ENCODE measurements around the gene SH2D6. TPM values are rescaled to one million over a fixed set of nuclear protein-coding genes. Genes with fewer than 3 reads are reported as not detected.
"Not testable (repeated sequence)": the region's sequence is repeated elsewhere in the genome, so short reads cannot be mapped to it uniquely, and the experiment has no call there.

The SH2D6 gene
- total RNA-seq, 1 donor from 2014 or later = not detected

DNA sequence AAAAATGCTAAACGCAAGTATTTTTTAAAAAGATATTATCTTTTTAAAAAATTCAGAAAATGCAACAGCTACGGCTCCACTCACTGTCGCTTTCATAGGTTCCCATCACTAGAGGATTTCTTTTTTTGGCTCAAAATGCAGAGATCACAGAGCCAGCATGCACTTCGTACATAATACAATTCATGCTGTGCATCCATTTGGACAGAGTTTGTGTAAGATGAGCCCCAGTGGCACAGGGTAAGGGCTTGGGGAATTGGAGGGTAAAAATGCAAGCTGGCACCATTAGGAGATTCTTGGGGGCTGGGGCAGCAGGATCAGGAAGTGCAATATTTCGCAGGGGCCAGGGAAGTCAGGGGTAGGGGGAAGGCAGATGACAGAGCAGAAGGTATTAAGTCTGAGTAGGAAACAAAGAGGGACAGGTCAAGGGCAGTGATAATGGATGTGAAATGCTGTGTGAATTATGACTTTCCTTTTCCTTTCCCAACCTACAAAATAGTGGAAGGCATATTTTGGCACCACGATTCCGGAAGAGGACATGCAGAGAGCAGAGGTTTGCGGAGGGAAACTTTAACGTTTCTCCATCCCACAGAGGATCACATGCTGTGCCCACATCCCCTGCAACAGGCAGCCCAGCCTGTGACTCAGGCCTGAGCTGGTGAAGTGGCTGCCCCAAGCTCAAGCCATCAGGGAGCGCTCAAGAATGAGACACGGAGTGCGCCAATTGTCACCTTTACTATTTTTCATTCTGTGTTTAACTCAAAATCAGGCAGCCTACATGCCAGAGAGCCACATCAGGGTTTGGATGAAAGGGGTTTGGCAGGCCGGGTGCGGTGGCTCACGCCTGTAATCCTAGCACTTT is 13.1 kb upstream of the SH2D6 start:
- DNase-seq (ENCODE audit: low read depth) = no peak
- Histone ChIP-seq H3K4me3 (ENCODE audit: low read depth, low read length) (no peak overlapping the region), H3K27me3 (ENCODE audit: control insufficient read depth, insufficient read depth, low read length) (no peaks in the 10 kb centered on the region), H3K36me3 (ENCODE audit: control insufficient read depth, insufficient read depth, low read length) (no peaks in the 10 kb centered on the region)
- TF ChIP-seq, protein P1, sequence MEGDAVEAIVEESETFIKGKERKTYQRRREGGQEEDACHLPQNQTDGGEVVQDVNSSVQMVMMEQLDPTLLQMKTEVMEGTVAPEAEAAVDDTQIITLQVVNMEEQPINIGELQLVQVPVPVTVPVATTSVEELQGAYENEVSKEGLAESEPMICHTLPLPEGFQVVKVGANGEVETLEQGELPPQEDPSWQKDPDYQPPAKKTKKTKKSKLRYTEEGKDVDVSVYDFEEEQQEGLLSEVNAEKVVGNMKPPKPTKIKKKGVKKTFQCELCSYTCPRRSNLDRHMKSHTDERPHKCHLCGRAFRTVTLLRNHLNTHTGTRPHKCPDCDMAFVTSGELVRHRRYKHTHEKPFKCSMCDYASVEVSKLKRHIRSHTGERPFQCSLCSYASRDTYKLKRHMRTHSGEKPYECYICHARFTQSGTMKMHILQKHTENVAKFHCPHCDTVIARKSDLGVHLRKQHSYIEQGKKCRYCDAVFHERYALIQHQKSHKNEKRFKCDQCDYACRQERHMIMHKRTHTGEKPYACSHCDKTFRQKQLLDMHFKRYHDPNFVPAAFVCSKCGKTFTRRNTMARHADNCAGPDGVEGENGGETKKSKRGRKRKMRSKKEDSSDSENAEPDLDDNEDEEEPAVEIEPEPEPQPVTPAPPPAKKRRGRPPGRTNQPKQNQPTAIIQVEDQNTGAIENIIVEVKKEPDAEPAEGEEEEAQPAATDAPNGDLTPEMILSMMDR (IDR thresholded peaks at IDR 0.05; ENCODE audit: insufficient read depth, low read length, poor library complexity, severe bottlenecking) = no peak

DNA sequence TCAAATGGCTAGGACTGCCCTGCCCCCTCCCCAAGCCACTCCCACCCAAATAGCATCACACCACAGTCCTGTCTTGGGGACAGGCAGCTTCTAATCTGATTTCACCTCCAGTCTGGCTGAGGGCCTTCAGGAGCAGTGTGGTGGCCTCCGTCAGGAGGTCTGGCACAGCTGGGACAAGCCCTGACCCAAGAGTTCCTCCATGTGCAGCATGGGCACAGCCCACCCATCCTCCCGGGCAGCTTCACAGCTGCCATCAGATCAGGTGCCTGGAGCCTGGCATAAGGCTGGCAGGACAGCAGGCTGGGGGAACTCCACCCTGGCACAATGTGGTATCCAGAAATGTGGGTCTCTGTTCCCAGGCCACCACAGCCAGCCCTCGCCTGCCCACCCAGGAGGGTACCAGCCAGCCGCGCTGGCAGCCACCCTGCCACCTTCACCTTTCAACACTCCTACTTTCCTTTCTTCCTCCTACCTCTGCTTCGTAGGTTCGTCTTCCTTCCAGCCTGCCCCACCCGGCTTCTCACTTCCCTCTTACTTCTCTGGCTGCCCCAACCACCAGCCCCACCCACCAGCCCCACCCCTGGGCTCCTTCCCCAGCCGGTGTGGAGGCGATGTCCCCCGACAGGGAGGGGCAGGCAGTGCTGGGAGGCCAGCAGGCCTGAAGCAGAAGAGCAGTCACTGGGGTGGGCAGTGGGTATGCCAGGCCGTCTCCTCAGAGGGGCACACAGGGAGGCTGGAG is 8.5 kb upstream of the SH2D6 start, which contains the start of gene CAPG:
Gene CAPG, minus strand, starts transcription at position 522 of the 739 bp plus-strand sequence. CDS start 8,221 bp downstream, outside the sequence.
- Histone ChIP-seq H3K36me3 (ENCODE audit: control insufficient read depth, insufficient read depth, low read length) (no peaks in the 10 kb centered on the region), H3K27me3 (ENCODE audit: control insufficient read depth, insufficient read depth, low read length) (no peaks in the 10 kb centered on the region), H3K4me3 (ENCODE audit: low read depth, low read length) (no peak within 1 kb of the TSS)
- no peak for DNase-seq (ENCODE audit: low read depth)
- TF ChIP-seq, protein P1 (IDR thresholded peaks at IDR 0.05; ENCODE audit: insufficient read depth, low read length, poor library complexity, severe bottlenecking) = no peak

DNA sequence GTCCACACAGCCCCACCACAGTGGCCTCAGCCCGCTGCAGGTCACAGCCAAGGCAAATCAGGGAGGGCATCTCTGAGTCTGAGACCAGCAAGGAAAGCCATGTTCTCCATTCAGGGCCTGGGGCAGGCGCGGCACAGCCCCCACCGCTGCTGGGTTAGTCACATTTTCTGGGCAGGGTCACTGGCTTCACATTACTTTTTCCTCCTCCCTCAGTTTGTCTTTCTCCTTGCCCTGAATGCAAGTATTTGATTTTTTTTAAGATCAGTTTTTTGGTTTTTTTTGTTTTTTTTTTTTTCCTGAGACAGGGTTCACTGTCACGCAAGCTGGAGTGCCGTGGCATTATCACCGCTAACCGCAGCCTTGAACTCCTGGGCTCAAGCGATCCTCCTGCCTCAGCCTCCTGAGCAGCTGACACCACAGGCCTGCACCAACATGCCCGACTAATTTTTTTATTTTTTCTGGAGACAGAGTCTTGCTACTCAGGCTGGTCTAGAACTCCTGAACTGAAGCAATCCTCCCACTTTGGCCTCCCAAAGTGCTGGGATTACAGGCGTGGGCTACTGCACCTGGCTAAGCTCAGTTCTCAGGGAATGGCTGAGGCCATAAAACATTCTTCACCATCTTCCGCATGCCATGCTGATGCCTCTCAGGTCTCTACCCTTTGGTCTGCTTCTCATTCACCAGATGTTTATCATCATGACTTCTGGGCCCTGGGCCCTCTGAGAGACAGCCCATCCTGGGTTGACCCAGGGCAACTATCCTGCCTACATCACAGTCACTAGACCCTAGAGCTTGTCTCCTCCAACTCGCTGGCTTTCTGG is 7.7 kb upstream of the SH2D6 start:
- H3K36me3 ChIP-seq (ENCODE audit: control insufficient read depth, insufficient read depth, low read length) = no peaks in the 10 kb centered on the region
- H3K27me3 ChIP-seq (ENCODE audit: control insufficient read depth, insufficient read depth, low read length) = no peaks in the 10 kb centered on the region
- TF ChIP-seq, protein P1 (IDR thresholded peaks at IDR 0.05; ENCODE audit: insufficient read depth, low read length, poor library complexity, severe bottlenecking) = no peak
- no peak overlapping the region for H3K4me3 ChIP-seq (ENCODE audit: low read depth, low read length)
- DNase-seq (ENCODE audit: low read depth) = no peak

DNA sequence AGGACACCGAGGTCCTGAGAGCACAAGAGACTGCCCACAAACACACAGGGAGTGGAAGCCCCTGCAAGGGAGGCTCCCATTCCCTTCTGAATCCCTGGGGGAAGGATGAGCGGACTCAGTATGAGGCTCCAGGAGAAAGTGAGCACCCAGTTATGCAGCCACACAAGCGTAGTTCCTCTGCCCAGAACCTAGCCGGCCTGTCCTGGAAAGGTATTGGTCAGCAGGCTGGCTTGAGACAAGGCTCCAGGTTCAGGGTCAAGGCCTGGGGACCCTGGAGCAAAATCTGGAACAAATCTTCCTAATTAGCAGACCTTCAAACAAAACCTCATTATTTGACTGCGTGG is 7.1 kb upstream of the SH2D6 start:
- no peaks in the 10 kb centered on the region for H3K27me3 ChIP-seq (ENCODE audit: control insufficient read depth, insufficient read depth, low read length)
- TF ChIP-seq, protein P1 (IDR thresholded peaks at IDR 0.05; ENCODE audit: insufficient read depth, low read length, poor library complexity, severe bottlenecking) = no peak
- no peak overlapping the region for H3K4me3 ChIP-seq (ENCODE audit: low read depth, low read length)
- DNase-seq (ENCODE audit: low read depth) = no peak
- H3K36me3 ChIP-seq (ENCODE audit: control insufficient read depth, insufficient read depth, low read length) = no peaks in the 10 kb centered on the region

DNA sequence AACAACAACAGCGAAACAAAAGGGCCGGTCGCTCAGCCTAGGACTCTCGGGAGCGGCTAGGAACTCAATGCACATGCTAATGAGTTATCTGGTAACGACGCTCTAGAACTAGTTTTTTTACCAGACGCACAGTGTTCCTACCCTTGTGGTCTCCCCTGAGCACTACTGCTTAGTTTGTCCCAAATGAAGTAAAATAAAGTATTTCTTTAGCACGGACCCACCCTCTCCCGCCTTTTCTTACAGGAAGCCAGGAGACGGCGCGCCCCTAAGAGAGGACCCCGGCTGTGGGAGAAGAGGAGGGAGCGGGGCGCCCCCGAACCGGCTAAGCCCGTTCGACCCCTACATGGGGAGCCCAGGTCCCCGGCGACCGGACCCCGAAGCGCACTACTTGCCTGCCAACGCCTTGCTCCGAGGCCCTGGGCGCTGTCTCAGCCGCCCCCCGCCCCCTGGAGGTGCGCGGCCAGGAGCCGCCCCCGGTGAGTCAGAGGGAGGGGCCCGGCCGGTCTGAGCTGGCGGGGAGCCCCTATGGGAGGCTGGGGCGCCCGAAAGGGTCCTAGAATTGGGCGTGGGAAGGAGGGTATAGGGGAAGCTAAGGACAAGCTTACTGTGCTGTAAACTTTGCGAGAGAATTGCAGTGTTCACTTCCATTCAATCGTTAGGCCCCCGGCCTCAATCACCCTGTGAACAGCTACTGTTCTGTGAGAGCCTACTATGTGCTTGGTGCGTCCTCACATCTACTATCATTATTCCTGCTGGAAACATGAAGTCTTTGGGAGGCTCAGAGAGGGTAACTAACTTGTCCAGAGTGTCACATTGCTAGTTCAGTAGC is 4.7 kb upstream of the SH2D6 start:
- TF ChIP-seq, protein P1 (IDR thresholded peaks at IDR 0.05; ENCODE audit: insufficient read depth, low read length, poor library complexity, severe bottlenecking) = no peak
- peak overlapping the region; percentile 59 for H3K4me3 ChIP-seq (ENCODE audit: low read depth, low read length)

DNA sequence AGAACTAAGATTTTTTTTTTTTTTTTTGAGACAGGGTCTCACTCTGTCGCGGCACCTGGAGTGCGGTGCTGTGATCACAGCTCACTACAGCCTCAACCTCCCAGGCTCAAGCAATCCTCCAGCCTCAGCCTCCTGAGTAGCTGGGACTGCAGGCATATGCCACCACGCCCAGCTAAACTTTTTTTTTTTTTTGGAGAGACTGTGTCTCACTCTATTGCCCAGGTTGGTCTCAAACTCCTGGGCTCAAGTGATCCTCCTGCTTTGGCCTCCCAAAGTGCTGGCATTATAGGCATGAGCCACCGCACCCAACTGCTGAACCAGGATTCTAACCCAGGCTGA is 4.1 kb upstream of the SH2D6 start:
- not testable (repeated sequence) for H3K27me3 ChIP-seq (ENCODE audit: control insufficient read depth, insufficient read depth, low read length); H3K36me3 ChIP-seq (ENCODE audit: control insufficient read depth, insufficient read depth, low read length); H3K4me3 ChIP-seq (ENCODE audit: low read depth, low read length); DNase-seq (ENCODE audit: low read depth)

More for the DNA sequence above, 4.7 kb upstream of the SH2D6 start:
- H3K36me3 ChIP-seq (ENCODE audit: control insufficient read depth, insufficient read depth, low read length) = no peaks in the 10 kb centered on the region
- no peak for DNase-seq (ENCODE audit: low read depth)
- H3K27me3 ChIP-seq (ENCODE audit: control insufficient read depth, insufficient read depth, low read length) = no peaks in the 10 kb centered on the region

Data from kidney epithelial cell (primary cell).